OCI-LY7 (cell line): ENCODE results near the gene HOXB8. TPM values are rescaled to one million over a fixed set of nuclear protein-coding genes. Genes with fewer than 3 reads are reported as not detected.

Experiments
- BruUV-seq: library from RNA; stranded (reverse); fragments of 400-500 nt; replicated peaks from 2 replicates; lab custom pipeline; 2021; lab: Mats Ljungman, UMichigan
- CTCF ChIA-PET: fragments of 300-600 bp; sonication (Branson Sonifier 250); formaldehyde crosslinking; loops from one replicate; lab custom pipeline; 2022; ENCODE audit warnings: antibody characterized with exemption; ENCODE audit not compliant: unreplicated experiment; lab: Charles Lee
- POLR2A ChIA-PET: fragments of 300-600 bp; sonication (Branson Sonifier 250); formaldehyde crosslinking; loops from one replicate; lab custom pipeline; 2022; ENCODE audit warnings: antibody characterized with exemption; lab: Charles Lee
- DNase-seq: peaks from one replicate; pipeline ENCODE4 v3.0.0-alpha.2; 2015; ENCODE audit warnings: low spot score
- H2AFZ ChIP-seq: fragments of 200-600 bp; sonication (generic), shearing (Covaris generic); 2 replicates; pipeline ENCODE4 v1.6.1; 2014; ENCODE audit warnings: mild to moderate bottlenecking, antibody characterized with exemption, low read length, moderate library complexity
- H3K27ac ChIP-seq: fragments of 200-600 bp; sonication (generic); 2 replicates; pipeline ENCODE4 v1.5.1; 2014; ENCODE audit warnings: mixed run types, low read depth, mild to moderate bottlenecking, moderate library complexity, low read length, inconsistent platforms; ENCODE audit not compliant: poor library complexity, severe bottlenecking
- H3K36me3 ChIP-seq: fragments of 200-600 bp; sonication (generic); 2 replicates; pipeline ENCODE4 v1.6.1; 2014; ENCODE audit warnings: mild to moderate bottlenecking, antibody characterized with exemption, low read length, moderate library complexity, mixed read lengths; ENCODE audit not compliant: insufficient read depth
- H3K4me1 ChIP-seq: fragments of 200-600 bp; sonication (generic); 2 replicates; pipeline ENCODE4 v1.5.1; 2014; ENCODE audit warnings: mild to moderate bottlenecking, low read length; ENCODE audit not compliant: insufficient read depth, poor library complexity, severe bottlenecking
- H3K4me2 ChIP-seq: fragments of 200-600 bp; sonication (generic); 2 replicates; pipeline ENCODE4 v1.6.1; 2014; ENCODE audit warnings: mild to moderate bottlenecking, low read length
- H3K4me3 ChIP-seq: fragments of 200-600 bp; sonication (generic); 2 replicates; pipeline ENCODE4 v1.5.1; 2014; ENCODE audit warnings: mild to moderate bottlenecking, low read depth, low read length; ENCODE audit not compliant: poor library complexity, severe bottlenecking
- H3K79me2 ChIP-seq: fragments of 200-600 bp; sonication (generic); 2 replicates; pipeline ENCODE4 v1.6.1; 2016; ENCODE audit warnings: low read depth, mild to moderate bottlenecking, low read length, moderate library complexity, mixed read lengths; ENCODE audit not compliant: insufficient read depth
- H3K9me2 ChIP-seq: fragments of 200-600 bp; sonication (generic); 2 replicates; pipeline ENCODE4 v1.6.1; 2016; ENCODE audit warnings: mild to moderate bottlenecking, low read length, mixed read lengths; ENCODE audit not compliant: insufficient read depth
- H3K9me3 ChIP-seq: fragments of 200-600 bp; sonication (generic); 2 replicates; pipeline ENCODE4 v1.6.1; 2014; ENCODE audit warnings: mild to moderate bottlenecking, mixed run types, low read length, mixed read lengths
- H4K20me1 ChIP-seq: fragments of 200-600 bp; sonication (generic); 2 replicates; pipeline ENCODE4 v1.6.1; 2014; ENCODE audit warnings: mild to moderate bottlenecking, antibody characterized with exemption, low read length, moderate library complexity, mixed read lengths; ENCODE audit not compliant: insufficient read depth
- EZH2phosphoT487 ChIP-seq: fragments of 200-600 bp; sonication (generic); IDR thresholded peaks from 2 replicates; pipeline ENCODE4 v1.6.1; 2018; ENCODE audit warnings: low read depth, borderline replicate concordance, mild to moderate bottlenecking, mixed run types, antibody characterized with exemption, low read length, moderate library complexity, mixed read lengths
- intact Hi-C: fragments of 100-400 bp; cut with micrococcal nuclease; formaldehyde crosslinking; loops from one replicate; pipeline ENCODE4 v1.10.0; 2022; ENCODE audit not compliant: unreplicated experiment
- total RNA-seq, 2 experiments: library from RNA; depleted of rRNA in 1 of 2; stranded (reverse); fragments of >200 nt in 1 of 2; shearing (Covaris generic) in 1 of 2; gene quantifications; 2 replicates each; pipeline ENCODE4 v1.2.3, GENCODE V29; 2014 to 2022
- TF ChIP-seq, protein P1 (sequence below): fragments of 200-600 bp; sonication (generic); conservative IDR thresholded peaks from 2 replicates; pipeline ENCODE4 v1.5.1; 2014; ENCODE audit warnings: mild to moderate bottlenecking, antibody characterized with exemption, low read length, moderate library complexity, mixed read lengths

Gene HOXB8
- total RNA-seq, 2 experiments from 2014 or later: not detected

DNA sequence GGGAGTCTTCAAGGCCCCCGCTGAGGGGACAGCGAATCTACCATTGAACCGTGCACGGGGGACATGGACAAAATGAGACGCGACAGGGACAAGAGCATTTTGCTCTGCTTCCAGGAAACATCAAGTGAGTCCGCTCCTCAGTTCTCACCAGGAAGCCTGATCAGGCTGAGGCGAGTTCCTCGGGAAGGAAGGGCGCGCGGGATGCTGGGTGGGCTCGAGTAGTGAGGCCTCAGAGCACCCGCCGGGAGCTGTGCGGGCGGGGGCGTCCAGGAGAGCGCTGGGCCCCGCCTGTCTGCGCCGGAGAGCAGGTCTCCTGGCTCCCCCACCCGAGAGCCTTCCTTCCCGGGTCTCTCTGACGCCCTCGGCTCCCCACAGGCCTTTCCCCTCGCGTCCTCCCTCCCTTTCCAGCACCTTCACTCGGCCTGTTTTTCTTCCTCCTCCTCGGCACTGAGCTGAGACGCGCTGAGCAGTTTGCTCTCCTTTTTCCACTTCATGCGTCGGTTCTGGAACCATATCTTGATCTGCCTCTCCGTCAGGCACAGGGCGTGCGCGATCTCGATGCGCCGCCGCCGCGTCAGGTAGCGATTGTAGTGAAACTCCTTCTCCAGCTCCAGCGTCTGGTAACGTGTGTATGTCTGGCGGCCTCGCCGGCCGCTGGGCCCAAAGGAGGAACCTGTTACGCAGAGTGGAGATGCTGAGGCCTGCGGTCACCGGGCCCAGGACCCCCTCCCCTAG lies 18.9 kb downstream of the HOXB8 start:
- no peak for DNase-seq
- H4K20me1 ChIP-seq: no peaks in the 10 kb centered on the region
- H2AFZ ChIP-seq: no peak overlapping the region
- no TSS peak for BruUV-seq
- intact Hi-C loops: loop anchor here (10.0 kb wide), 1 partner anchor 331 kb away; no protein-coding TSS in a partner anchor
- no peak overlapping the region for H3K27ac ChIP-seq
- TF ChIP-seq, protein P1, sequence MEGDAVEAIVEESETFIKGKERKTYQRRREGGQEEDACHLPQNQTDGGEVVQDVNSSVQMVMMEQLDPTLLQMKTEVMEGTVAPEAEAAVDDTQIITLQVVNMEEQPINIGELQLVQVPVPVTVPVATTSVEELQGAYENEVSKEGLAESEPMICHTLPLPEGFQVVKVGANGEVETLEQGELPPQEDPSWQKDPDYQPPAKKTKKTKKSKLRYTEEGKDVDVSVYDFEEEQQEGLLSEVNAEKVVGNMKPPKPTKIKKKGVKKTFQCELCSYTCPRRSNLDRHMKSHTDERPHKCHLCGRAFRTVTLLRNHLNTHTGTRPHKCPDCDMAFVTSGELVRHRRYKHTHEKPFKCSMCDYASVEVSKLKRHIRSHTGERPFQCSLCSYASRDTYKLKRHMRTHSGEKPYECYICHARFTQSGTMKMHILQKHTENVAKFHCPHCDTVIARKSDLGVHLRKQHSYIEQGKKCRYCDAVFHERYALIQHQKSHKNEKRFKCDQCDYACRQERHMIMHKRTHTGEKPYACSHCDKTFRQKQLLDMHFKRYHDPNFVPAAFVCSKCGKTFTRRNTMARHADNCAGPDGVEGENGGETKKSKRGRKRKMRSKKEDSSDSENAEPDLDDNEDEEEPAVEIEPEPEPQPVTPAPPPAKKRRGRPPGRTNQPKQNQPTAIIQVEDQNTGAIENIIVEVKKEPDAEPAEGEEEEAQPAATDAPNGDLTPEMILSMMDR: no peak
- no peak for TF ChIP-seq EZH2phosphoT487
- no peaks in the 10 kb centered on the region for H3K9me2 ChIP-seq
- ChIA-PET CTCF (no interaction called here), POLR2A (no interaction called here)
- peaks cover 6% of the 10 kb centered on the region for H3K4me1 ChIP-seq
- H3K4me2 ChIP-seq: no peak overlapping the region
- no peak overlapping the region for H3K4me3 ChIP-seq
- H3K36me3 ChIP-seq: no peaks in the 10 kb centered on the region
- no peaks in the 10 kb centered on the region for H3K9me3 ChIP-seq
- H3K79me2 ChIP-seq: no peaks in the 10 kb centered on the region

DNA sequence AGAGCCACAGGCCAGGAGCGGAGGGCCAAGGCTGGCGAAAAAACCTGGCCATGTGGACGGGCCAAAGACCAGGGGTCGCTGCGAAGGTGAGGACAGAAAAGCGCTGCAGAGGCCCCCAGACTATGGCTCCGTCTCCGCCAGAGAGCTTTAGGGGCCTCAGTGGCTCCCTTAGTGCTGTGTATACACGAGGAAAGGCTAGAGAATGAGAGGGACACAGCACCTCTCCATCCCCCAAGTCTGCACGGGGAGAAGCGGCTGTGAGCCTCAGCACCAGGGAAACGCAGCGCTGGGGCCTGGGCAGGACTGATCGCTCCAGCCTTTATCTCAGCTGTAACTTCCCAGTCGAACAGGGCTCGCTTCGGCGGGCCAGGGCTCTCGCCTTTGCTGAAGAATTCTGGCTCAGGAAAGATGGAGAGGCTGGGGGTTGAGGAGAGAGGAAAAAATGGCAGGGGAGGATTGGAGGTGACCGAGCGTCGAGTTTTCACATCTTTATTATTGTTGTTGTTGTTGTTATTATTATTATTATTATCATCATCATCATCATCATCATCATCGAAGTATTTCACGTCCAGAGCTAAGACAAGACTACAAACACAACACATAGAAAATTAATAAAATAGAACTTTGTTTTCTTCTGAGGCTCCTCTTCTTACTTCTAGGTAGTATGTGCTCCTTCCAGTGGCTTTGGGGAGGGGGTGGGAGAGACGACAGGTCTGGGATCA lies 19.7 kb downstream of the HOXB8 start:
- H3K4me2 ChIP-seq: no peak overlapping the region
- ChIA-PET POLR2A (no interaction called here), CTCF (no interaction called here)
- H3K4me1 ChIP-seq: peaks cover 6% of the 10 kb centered on the region
- no peak overlapping the region for H3K4me3 ChIP-seq
- no peak for TF ChIP-seq EZH2phosphoT487
- TF ChIP-seq, protein P1: no peak
- no peaks in the 10 kb centered on the region for H3K36me3 ChIP-seq
- BruUV-seq: no TSS peak
- no peaks in the 10 kb centered on the region for H3K9me3 ChIP-seq
- intact Hi-C loops: loop anchor here (10.0 kb wide), 1 partner anchor 331 kb away; no protein-coding TSS in a partner anchor
- no peaks in the 10 kb centered on the region for H4K20me1 ChIP-seq
- no peaks in the 10 kb centered on the region for H3K79me2 ChIP-seq
- H3K9me2 ChIP-seq: no peaks in the 10 kb centered on the region
- H2AFZ ChIP-seq: no peak overlapping the region
- DNase-seq: no peak
- H3K27ac ChIP-seq: no peak overlapping the region
